Skin epidermis (tissue), 12 donors: Measurements from ENCODE around the gene MRPL21.
"Not testable (repeated sequence)": the region's sequence is repeated elsewhere in the genome, so short reads cannot be mapped to it uniquely, and the experiment has no call there.

Experiments used
- H3K27ac ChIP-seq, 21 experiments: fragments of 200-600 bp; sonication (generic) in 11 of 21; one replicate each; pipeline ENCODE4 v1.5.0; 2020; ENCODE audit warnings: mild to moderate bottlenecking in 3 of 21, inconsistent platforms in 2 of 21, moderate library complexity in 2 of 21
- H3K4me3 ChIP-seq, 7 experiments: fragments of 200-600 bp; sonication (generic) in 2 of 7; one replicate each; pipeline ENCODE4 v1.5.0; 2020; ENCODE audit warnings: inconsistent platforms in 2 of 7, mild to moderate bottlenecking in 2 of 7, moderate library complexity in 1 of 7

The MRPL21 gene

GRCh38 chr11:68881320-68881719 is 22.3 kb downstream of the MRPL21 start:
- H3K27ac ChIP-seq, result no peak overlapping the region

DNA sequence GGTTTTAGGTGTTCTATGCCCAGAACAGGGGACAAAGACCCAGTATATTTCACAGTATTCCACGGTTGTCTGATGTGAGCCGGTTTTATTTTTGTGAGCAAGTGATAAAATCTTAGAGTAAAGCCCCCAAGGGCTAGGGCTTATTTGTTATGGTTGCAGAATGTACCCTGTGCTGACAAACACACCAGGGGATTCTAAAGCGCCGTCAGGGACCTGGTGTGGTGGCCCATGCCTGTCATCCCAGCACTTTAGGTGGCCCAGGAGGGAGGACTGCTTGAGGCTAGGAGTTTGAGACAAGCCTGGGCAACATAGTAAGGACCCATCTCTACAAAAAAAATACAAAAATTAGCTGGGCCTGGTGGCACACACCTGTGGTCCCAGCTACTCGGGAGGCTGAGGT is 22.8 kb downstream of the MRPL21 start:
- Histone ChIP-seq H3K4me3 (no peak overlapping the region), H3K27ac (no peak overlapping the region)

More at GRCh38 chr11:68881320-68881719, 22.3 kb downstream of the MRPL21 start:
- no peak overlapping the region for H3K4me3 ChIP-seq

- Histone ChIP-seq H3K4me3 (no peak overlapping the region), H3K27ac (no peak overlapping the region)
These were observed 25.6 kb downstream of the MRPL21 start for GRCh38 chr11:68878022-68878421.

DNA sequence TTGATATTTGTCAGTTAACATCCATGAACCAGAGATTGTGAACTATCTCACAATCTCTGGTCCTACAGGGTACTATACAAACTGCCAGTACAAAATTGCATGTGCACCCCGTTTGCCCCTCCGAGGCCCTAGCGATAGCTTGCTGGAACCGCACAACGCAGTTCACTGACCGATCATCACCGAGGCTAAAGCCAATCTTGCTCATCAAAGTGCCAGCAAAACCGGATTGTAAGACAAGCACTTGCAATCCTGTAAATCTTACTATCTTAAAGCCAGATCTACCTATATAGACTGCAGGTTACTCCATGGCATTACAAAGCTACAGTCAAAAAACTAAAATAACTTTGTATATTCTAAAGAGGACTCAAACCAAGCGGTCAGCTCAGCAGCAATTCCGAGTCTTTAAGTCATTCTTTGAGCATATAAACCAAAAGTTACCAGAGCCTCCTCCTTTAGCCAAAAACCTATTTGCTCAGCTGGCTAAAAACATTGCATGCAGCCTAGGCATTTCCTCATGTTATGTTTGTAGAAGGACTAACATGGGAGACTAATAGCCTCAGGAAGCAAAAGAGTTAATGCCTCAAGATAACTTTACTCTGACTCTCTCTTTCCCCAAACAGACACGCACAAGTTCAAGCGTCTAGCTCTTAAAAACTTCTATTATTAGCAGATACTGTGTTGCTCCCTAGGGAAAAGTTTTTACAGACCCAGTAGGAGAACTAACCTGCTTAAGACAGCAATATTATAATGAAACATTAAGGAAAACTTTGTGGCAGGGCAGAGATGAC is 31.2 kb downstream of the MRPL21 start:
- Histone ChIP-seq H3K4me3 (no peak overlapping the region), H3K27ac (no peak overlapping the region)

GRCh38 chr11:68870470-68870869 is 33.2 kb downstream of the MRPL21 start:
- Histone ChIP-seq H3K27ac (peak overlapping the region in 1 of 21 experiments; percentile 59), H3K4me3 (peak overlapping the region in 3 of 7 experiments; percentile 24 to 34 (median 29))

- Histone ChIP-seq H3K27ac (no peak overlapping the region), H3K4me3 (no peak overlapping the region)
These were observed 35.3 kb downstream of the MRPL21 start for GRCh38 chr11:68868221-68868835.

GRCh38 chr11:68867066-68867465 is 36.6 kb downstream of the MRPL21 start:
- Histone ChIP-seq H3K27ac (no peak overlapping the region), H3K4me3 (no peak overlapping the region)

GRCh38 chr11:68865241-68865640 is 38.4 kb downstream of the MRPL21 start:
- H3K4me3 ChIP-seq, result no peak overlapping the region
- no peak overlapping the region for H3K27ac ChIP-seq

- Histone ChIP-seq H3K4me3 (no peak overlapping the region), H3K27ac (no peak overlapping the region)
These were observed 39.9 kb downstream of the MRPL21 start for GRCh38 chr11:68863553-68864265.

DNA sequence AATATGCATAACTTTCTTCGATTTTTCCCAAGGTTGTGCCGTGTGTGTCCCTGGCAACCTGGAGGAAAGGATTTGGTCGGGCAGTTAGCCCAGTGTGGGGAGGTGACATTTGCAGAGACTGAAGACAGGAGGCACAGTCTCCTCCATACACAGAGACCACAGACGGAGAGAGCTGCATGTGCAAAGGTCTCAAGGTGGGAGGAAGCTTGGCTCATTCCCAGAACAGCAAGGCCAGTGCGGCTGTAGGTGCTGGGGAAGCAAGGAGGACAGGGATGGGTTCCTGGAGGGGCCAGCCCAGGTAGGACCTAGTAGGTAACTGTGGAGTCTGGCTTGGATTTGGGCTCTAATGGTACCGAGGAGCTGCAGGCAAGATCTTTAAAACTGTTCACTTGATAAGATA is 41.2 kb downstream of the MRPL21 start:
- no peak overlapping the region for H3K4me3 ChIP-seq
- H3K27ac ChIP-seq, result no peak overlapping the region

GRCh38 chr11:68859123-68859522 is 44.5 kb downstream of the MRPL21 start:
- no peak overlapping the region for H3K4me3 ChIP-seq
- H3K27ac ChIP-seq, result no peak overlapping the region

GRCh38 chr11:68857037-68857586 is 46.5 kb downstream of the MRPL21 start:
- Histone ChIP-seq H3K4me3 (no peak overlapping the region), H3K27ac (no peak overlapping the region)

GRCh38 chr11:68856425-68857030 is 47.1 kb downstream of the MRPL21 start:
- not testable (repeated sequence) for H3K27ac ChIP-seq, H3K4me3 ChIP-seq

DNA sequence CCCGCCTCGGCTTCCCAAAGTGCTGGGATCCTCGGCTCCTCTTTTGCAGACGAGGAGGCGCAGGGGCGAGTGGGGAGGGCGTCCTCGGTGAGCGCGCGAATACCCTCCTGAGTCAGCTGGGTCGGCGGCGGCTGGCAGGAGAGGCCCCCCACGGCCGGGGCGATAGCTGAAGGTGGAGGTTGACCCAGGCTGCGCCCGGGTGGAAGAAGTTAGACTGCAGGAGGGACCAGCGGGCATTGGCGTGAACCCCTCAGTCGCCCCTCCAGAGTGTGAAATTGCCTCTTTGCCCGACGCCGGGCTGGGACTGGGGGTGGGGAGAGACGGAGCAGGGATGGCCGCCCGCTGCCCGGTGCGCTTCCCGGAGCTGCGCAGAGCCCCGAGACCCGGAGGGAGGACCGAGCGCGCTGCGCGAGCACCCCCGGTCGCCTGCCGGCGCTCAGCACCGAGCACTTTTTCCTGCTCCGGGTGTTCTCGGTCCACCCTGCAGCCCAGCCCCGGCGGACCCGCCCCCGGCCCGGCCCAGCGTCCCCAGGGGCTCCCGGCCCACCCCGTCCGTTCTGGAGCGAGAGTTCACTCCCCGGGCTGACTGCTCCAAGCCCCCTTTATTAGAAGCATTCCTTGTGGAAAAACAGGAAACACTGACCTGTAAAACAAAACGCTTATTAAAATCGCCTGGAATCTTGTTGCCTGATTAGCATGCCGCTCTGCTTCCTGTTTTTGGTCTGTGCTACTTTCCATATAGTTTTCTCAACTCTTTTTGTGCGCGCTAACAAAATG is 48.2 kb downstream of the MRPL21 start:
- Histone ChIP-seq H3K27ac (peak overlapping the region in 15 of 21 experiments; percentile 2 to 73 (median 53)), H3K4me3 (peak overlapping the region; percentile 24 to 41 (median 32))

DNA sequence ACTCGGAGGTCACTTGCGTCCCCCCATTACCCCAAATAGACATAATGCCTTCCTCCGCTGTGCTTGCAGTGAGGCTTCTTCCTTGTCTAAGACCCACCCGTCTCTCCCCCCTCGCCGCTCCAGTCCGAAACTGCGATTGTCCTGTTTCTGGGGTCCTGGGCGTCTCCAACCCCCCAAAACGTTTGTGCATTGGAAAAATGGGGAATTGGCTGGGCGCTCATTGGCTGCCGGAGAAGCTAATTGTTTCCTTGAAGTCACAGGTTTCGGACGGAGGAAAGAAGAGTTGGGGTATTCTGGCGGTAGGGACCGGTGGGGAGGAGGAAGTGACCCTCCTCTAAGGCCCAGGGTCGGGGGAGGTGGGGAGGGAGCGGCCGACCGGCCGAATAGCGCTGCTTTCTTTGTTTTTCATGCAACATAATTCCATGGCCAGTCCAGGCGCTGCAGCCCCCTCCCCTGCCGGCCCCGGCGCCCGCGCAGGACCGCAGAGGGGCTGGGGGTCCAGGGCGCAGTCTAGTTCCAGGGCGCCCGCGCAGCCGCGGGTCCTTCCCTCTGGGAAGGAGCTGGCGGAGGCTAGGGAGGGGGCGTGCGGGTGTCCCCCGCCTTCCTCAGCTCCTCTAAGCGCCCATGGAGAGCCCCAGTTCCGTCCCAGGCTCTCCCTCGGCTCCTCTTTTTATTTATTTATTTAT is 49.2 kb downstream of the MRPL21 start:
- Histone ChIP-seq H3K27ac (no peak overlapping the region), H3K4me3 (peak overlapping the region in 6 of 7 experiments; percentile 24 to 41 (median 33))

DNA sequence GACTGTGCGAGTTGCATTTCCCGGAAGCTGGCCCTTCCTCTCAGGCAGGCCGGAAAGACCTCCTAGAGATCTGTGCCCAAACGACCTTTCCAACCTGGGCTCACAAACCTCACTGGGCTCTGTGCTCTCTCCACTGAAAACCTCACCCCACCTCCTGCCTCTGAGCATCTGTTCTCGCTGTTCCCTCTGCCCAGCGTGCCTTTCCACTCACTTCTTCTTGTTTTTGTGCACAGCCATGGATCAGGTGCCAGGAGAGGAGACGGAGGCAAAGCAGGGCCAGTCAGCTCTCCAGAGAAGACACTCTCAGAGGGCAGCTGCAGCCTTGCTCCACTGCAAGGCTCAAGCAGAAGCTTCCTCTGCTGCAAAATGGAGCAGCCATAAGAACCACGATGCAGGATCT is 51.0 kb downstream of the MRPL21 start:
- Histone ChIP-seq H3K4me3 (no peak overlapping the region), H3K27ac (no peak overlapping the region)

DNA sequence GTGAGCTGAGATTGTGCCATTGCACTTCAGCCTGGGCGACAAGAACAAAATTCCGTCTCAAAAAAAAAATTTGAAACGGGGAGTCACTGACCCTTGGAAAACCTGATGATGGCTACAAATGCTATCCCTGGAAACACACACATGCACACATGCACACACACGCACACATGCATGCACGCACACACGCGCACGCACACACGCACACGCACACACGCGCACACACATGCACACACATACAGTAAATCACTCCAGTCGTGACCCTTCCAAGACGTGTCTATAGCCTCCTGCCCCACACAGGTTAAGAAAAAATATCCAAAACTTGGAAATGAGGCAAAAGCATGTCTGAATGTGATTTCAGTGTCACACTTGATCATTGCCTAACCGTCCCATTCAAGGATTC is 55.2 kb downstream of the MRPL21 start:
- H3K27ac ChIP-seq, result no peak overlapping the region

DNA sequence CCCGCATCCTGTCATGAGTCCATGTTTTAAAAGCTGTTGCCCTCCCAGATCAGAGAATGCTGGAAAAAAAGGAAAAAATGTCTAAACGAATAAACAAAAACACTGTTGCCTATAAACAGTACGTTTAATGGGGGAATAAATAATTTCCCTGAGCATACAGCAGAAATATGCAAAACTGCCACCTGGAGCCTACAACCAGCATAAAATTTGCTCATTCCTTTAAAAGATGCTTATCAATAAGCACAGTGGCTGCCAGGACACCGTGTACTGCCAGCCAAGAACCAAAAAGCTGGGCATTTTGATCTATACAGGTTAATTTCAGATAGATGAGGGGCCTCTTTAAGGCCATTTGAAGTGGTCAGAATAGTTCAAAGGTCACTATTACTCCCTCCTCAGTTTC is 56.2 kb downstream of the MRPL21 start:
- no peak overlapping the region for H3K4me3 ChIP-seq

More for the DNA sequence above, 55.2 kb downstream of the MRPL21 start:
- H3K4me3 ChIP-seq, result no peak overlapping the region

More for the DNA sequence above, 56.2 kb downstream of the MRPL21 start:
- H3K27ac ChIP-seq, result no peak overlapping the region
